Nucleus accumbens (tissue), 56 donors: ENCODE results near the gene ABHD6.
A peak's percentile ranks its signal among the peaks of the same experiment; 100 is the strongest.

Experiments used
- DNase-seq, 56 donors: peaks; one replicate each; lab custom pipeline; 2025; lab: John Stamatoyannopoulos, UW

The ABHD6 gene

DNA sequence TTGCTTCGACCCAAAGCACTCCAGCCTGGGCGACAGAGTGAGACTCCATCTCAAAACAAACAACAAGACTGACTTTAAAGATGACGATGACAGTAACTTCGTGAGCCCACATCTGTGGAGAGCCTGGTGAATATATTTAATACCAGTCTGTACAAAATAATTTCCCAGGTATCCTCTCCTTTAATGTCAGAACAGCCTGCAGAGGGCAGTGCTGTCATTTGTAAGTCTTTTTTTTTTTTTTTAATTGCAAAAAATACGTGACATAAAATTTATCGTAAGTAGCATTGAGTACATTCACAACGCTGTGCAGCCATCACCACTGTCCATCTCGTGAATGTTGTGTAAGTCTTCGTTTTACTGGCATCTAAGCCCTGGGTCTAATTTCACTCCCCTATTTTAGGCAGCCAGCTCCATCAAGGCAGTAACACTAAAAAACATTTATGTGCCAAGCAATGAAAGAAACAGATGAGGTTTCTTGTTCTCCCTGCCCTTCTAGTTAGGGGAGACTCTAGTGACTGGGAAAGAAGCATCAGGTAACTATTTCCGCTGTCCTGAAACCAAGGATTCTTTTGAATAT is 70.1 kb downstream of the ABHD6 start:
- peak in 1 of 56 donors; percentile 18 for DNase-seq

- peak in 1 of 56 donors; percentile 11 for DNase-seq
These were observed 71.1 kb downstream of the ABHD6 start for GRCh38 chr3:58308728-58309127.

DNA sequence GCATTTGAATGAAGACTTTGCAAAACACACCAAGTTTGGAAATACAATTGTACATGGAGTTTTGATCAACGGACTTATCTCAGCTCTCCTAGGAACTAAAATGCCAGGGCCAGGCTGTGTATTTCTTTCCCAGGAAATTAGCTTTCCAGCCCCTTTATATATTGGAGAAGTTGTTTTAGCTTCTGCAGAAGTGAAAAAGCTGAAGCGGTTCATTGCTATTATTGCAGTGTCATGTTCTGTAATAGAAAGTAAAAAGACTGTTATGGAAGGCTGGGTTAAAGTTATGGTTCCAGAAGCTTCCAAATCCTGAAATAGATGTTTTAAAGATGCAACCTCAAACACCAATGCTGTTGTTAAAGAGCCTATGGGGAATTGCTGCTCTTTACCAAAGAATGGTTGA is 80.2 kb downstream of the ABHD6 start:
- DNase-seq, result no peak

DNA sequence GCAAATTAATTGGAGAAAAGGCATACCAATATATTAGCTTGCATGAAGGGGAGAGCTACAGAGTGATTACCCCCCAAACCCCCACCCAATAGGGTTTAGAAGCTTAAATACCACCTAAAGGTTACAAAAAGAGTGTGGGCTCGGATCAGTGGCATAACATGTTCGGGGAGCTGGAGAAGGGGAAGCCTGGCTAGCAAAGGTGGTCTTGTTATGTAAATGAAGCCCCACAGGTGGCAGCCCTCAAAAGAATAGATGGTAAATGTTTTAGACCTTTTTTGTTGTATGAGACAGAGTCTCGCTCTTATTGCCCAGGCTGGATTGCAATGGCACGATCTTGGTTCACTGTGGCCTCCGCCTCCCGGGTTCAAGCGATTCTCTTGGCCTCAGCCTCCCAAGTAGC is 84.2 kb downstream of the ABHD6 start:
- DNase-seq, result no peak

- DNase-seq, result no peak
These were observed 85.2 kb downstream of the ABHD6 start for GRCh38 chr3:58322793-58323192.

DNA sequence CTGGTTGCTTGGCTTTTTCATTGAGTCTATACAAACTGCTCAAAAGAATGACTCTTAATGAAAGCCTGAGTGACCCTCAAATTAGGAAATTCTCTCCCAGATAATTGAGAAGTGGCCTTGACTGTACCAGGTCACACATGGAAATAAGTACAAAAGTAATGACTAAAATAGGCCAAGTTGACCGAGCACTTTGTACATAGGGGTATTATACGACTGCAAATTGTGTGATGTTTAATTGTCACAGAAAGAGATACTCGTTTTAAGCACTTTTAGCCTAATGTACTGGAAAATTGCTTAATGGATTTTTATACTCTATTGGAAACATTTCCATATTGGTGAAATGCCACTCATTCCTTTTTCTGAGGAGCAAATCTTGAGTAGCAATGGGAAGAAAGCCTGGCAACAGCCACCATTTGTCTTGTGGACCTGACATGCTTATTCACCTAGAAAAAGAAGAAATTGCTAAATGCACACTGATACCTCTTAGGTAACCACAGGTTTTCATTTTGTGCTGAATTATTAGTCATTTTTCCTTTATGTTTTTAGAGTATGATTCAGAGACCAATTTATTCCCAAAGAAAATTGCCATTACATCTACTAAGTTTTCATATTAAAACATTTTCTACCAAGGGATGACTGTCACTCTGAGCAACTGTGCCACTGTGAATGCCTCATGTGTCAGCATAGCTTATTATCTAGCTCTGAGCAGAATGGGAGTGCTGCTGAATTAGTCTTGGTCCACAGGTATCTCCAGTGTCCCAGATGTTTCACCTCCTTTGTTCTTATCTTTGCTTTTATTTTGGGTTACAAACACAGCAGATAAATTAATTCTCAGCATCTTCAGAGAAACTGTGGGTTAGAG is 86.2 kb downstream of the ABHD6 start:
- DNase-seq, result peak in 3 of 56 donors; percentile 12 to 45 (median 14)

DNA sequence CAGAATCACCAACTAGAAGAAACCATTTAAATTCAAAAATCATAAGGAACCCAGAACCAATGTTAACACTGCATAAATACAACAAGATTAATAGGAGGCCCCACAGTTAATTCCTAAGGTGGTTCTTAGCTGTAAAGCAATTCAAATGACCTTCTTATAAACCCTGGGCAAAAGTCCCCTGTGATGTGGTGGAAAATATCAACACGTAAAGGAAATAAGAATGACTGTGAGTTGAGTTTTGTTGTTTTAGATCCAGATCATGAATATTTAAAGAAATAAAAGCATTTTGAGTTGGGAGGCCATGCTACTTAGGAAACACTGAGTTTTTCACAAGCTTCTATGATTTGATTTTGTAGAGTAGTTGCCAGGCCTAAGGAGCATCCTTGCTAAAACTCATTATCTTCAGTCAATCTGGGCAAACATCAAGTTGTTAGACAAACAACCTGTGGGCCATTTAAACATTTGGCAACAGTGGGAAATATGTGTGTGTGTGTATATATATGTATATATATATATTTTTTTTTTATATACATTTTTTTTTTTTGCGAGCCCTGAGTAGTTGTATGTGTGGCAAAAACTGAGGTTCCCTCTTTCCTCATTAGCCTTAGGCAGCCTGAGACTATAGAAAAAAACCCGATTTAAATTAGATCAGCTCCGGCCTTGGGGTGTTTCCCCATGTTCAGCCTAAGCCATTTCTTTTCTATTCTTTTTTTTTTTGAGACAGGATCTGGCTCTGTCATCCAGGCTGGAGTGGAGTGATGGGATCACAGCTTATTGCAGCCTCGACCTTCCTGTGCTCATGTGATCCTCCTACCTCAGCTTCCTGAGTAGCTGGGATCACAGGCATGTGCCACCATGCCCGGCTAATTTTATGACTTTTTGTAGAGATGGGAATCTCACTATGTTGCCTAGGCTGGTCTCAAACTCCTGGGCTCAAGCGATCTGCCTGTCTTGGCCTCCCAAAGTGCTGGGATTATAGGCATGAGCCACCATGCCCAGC is 87.1 kb downstream of the ABHD6 start:
- DNase-seq, result no peak

- no peak for DNase-seq
These were observed 88.0 kb downstream of the ABHD6 start for GRCh38 chr3:58325525-58325992.

DNA sequence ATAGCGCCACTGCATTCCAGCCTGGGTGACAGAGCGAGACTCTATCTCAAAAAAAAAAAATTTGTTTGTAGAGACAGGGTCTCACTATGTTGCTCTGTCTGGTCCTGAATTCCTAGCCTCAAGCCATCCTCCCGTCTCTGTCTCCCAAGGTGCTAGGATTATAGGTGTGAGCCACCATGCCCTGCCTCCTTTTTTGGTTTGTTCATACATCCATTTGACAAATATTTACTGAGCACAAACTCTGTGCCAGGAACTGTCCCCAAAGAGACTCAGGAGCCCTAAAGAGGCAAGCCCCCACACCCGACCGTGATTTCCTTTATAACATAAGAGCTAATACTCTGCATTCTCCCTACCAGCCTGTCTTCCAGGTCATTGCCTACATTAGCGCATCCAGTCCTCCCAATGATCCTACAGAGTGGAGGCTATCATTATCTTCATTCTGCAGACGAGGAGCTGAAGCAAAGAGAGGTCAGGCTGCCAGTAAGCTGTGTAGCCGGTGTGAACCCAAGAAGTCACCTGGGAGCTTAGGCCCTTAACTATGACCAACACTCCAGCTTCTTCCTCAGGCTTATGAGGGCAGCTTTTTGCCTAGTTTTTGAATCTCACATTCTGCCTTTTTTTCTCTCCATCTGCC is 88.8 kb downstream of the ABHD6 start:
- DNase-seq, result no peak

- no peak for DNase-seq
These were observed 91.7 kb downstream of the ABHD6 start for GRCh38 chr3:58329150-58329921.

DNA sequence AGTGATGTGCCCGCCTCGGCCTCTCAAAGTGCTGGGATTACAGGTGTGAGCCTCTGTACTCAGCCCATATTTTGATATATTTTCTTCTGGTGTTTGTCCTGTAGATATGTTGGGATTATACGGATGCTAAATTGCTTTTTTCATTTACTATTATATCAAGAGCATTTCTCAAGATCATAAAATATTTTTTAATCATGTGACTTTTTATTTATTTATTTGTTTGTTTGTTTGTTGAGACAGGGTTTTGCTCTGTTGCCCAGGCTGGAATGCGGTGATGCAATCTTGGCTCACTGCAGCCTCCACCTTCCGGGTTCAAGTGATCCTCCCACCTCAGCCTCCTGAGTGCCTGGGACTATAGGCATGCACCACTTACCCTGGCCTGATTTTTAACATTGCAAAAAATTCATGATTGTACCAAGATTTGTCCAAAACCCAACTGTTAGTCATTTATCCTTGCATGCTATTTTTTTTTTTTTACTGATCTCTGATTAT is 92.4 kb downstream of the ABHD6 start:
- DNase-seq, result no peak

DNA sequence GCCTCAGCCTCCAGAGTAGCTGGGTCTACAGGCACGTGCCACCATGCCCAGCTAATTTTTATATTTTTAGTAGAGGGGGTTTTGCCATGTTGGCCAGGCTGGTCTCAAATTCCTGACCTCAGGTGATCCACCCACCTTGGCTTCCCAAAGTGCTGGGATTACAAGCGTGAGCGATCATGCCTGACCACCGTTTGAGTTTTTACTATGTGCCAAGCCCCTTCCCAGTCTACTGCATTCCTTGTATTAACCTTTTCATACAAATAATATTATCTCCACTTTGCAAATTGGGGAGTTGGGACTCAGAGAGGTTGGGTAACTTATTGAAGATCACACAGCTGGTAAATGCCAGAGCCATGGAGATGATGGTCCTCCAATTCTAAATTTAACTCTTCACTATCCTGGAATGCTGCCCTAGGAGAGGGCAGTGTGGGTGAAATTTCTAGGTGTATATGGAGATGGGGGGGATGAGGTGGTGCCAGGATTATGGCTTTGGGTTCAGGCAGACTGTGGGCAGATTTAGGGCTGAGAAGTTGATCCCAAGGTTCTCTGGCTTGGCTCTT is 94.1 kb downstream of the ABHD6 start:
- no peak for DNase-seq

GRCh38 chr3:58332575-58333188 is 95.1 kb downstream of the ABHD6 start, which contains the start of gene PXK:
PXK (plus strand) TSS chr3:58332892; CDS start chr3:58332989, 97 bp downstream.
- peak in 55 of 56 donors; percentile 4 to 91 (median 76) for DNase-seq

DNA sequence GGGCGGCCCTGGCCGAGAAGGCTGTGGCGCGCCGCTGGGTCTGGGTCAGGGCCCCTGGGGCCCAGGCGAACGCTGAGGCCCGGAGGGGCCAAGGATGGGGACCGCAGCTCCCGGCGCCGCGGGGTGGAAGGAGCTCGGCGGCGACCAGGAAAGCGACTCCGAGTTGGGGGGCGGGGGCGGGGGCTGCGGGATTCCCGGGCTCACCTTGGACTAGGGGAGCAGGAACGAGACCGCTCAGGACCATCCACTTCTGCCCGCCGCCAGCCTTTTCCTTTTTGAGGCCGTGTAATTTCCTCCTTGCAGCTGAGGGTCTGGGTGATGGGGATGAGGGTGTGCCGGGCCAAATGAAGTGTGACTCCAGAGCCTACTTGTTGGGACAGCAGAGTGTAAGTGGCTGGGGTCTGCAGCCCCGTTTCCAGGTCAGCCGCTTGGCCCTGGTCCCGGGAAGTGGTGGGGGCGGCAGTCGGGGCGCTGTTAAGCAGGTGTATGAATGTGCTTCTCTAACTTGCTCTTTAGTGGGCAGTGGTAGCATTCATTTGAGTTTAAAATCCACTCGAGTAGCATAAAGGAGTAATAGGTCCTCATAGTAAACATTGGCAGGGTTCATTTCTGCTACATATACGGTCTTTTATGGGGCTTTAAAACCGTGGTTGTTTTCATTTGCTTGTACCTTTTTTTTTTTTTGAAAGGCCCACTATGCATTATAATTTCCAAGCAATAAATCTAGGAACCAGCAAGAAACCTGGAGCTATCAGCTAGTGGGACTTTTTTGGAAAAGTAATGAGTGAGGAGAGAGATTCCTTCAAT is 95.8 kb downstream of the ABHD6 start:
- DNase-seq, result peak in 34 of 56 donors; percentile 4 to 59 (median 28)

- DNase-seq, result peak in 21 of 56 donors; percentile 2 to 64 (median 21)
These were observed 96.4 kb downstream of the ABHD6 start for GRCh38 chr3:58334013-58334321.

GRCh38 chr3:58334506-58334884 is 96.9 kb downstream of the ABHD6 start:
- DNase-seq, result no peak

GRCh38 chr3:58335652-58335947 is 98.0 kb downstream of the ABHD6 start:
- no peak for DNase-seq
